HG03196 (cell line): ENCODE results near the gene LRRC36.
"Not testable (repeated sequence)": the region's sequence is repeated elsewhere in the genome, so short reads cannot be mapped to it uniquely, and the experiment has no call there.

Experiments used
- ATAC-seq: cut with Tn5 transposase; IDR thresholded peaks from one replicate; pipeline ENCODE4 v1.9.1; 2021; ENCODE audit not compliant: unreplicated experiment

Gene LRRC36

GRCh38 chr16:67341250-67341649 lies 14.6 kb downstream of the LRRC36 start:
- ATAC-seq: no peak

GRCh38 chr16:67342616-67343015 lies 16.0 kb downstream of the LRRC36 start:
- no peak for ATAC-seq

GRCh38 chr16:67345401-67345800 lies 18.8 kb downstream of the LRRC36 start:
- ATAC-seq: no peak

- ATAC-seq: no peak
Measured at GRCh38 chr16:67346341-67346740, 19.7 kb downstream of the LRRC36 start.

GRCh38 chr16:67349172-67349571 lies 22.6 kb downstream of the LRRC36 start:
- ATAC-seq: no peak

- no peak for ATAC-seq
Measured at GRCh38 chr16:67350324-67350723, 23.7 kb downstream of the LRRC36 start.

GRCh38 chr16:67352463-67352862 lies 25.8 kb downstream of the LRRC36 start:
- not testable (repeated sequence) for ATAC-seq

GRCh38 chr16:67356396-67356795 lies 29.8 kb downstream of the LRRC36 start:
- ATAC-seq: no peak

- ATAC-seq: no peak
Measured at GRCh38 chr16:67357561-67357960, 30.9 kb downstream of the LRRC36 start.

GRCh38 chr16:67359540-67360269 lies 33.1 kb downstream of the LRRC36 start:
- ATAC-seq: not testable (repeated sequence)

- ATAC-seq: no peak
Measured at GRCh38 chr16:67361038-67361437, 34.4 kb downstream of the LRRC36 start.

GRCh38 chr16:67364600-67365235 lies 38.1 kb downstream of the LRRC36 start:
- ATAC-seq: no peak

- ATAC-seq: no peak
Measured at GRCh38 chr16:67370661-67371060, 44.0 kb downstream of the LRRC36 start.

GRCh38 chr16:67372664-67373063 lies 46.0 kb downstream of the LRRC36 start:
- no peak for ATAC-seq

GRCh38 chr16:67376012-67376411 lies 49.4 kb downstream of the LRRC36 start:
- ATAC-seq: not testable (repeated sequence)

- no peak for ATAC-seq
Measured at GRCh38 chr16:67378642-67379041, 52.0 kb downstream of the LRRC36 start.

- ATAC-seq: no peak
Measured at GRCh38 chr16:67383284-67383683, 56.7 kb downstream of the LRRC36 start.

GRCh38 chr16:67384778-67385510 lies 58.3 kb downstream of the LRRC36 start:
- no peak for ATAC-seq

GRCh38 chr16:67386861-67387455 lies 60.3 kb downstream of the LRRC36 start:
- ATAC-seq: no peak

GRCh38 chr16:67387479-67388079 lies 61.0 kb downstream of the LRRC36 start:
- ATAC-seq: no peak

- no peak for ATAC-seq
Measured at GRCh38 chr16:67388191-67388590, 61.6 kb downstream of the LRRC36 start.
